ENCODE data around the gene RPS6KA2.
"Not testable (repeated sequence)": the region's sequence is repeated elsewhere in the genome, so short reads cannot be mapped to it uniquely, and the experiment has no call there.

The RPS6KA2 gene

GRCh38 chr6:166411721-166412151 is 215.3 kb downstream of the RPS6KA2 start:
- DNase-seq, result no peak

- no peak for DNase-seq
Observed at GRCh38 chr6:166411271-166411670, 215.8 kb downstream of the RPS6KA2 start.

GRCh38 chr6:166410426-166410935 is 216.6 kb downstream of the RPS6KA2 start:
- peak in 1 of 3 donors; percentile 10 for DNase-seq

- no peak for DNase-seq
Observed at GRCh38 chr6:166408936-166409755, 217.9 kb downstream of the RPS6KA2 start.

DNA sequence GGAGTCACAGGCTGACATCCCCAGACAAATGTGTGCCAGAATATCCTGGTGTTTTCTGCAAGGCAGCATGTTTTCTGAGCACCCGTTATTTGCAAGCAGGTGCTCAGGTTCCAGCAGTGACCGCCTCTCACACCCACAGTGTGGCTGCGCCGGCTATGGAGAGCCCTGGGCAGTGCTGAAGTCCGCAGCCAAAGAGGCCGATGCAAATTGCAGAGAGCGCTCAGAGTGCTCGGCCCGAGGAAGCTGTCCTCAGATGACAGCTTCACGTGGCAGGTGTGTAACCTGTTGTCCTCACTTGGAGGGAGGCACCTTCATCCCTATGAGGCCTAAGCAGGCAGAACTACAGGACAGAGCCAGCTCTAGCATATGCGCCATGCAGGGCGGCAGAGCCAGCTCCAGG is 220.9 kb downstream of the RPS6KA2 start:
- no peak for DNase-seq

DNA sequence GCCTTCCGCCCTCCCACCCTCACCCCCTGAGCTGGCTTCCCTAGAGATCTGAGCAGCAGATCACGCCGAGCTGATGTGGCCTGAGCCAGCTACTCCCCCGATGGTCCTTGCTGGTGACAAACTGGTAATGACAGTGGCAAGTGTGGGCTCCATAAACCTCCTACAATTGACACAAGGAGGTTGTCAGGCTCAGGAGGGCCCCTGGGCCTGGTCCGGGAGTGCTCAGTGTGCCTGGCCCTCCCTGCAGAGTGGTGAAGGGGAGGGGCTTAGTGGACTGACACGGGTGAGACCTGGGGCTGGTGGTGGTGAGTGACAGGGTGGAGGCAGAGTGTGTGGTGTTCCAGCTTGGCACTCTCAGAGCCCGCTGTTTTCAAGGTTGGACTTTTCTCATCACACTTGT is 221.7 kb downstream of the RPS6KA2 start:
- DNase-seq, result no peak

DNA sequence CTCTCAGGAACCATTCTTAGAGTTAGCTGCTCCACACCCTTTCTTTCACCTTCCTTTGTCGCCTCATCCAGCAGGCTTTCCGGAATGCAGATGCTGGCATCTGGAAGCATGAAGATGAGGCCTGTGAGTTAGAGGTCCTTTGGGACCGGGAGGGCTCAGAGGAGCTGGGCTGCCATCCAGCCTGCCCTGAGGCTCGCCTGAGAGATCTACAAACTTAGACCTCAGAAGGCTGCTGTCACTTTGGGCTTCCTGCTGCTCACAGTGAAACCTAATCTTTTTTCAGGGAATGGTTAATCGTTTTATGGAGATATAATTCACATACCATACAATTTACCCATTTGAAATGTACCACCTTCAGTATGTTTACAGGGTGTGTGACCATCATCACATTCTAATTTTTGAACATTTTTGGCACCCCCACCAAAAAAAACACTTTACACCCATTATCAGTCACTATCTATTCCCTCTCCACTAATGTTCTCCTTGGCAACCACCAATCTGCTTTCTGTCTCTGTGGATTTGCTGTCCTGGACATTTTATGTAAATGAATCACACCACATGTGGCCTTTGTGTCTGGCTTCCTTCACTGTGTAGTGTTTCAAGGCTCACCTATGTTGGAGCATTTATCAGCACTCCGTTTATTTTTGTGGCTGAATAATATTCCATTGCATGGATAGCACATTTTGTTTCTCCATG is 224.3 kb downstream of the RPS6KA2 start:
- no peak for DNase-seq

GRCh38 chr6:166400649-166401250 is 226.3 kb downstream of the RPS6KA2 start:
- peak; percentile 81 to 86 (median 82) for DNase-seq

GRCh38 chr6:166400181-166400580 is 226.9 kb downstream of the RPS6KA2 start:
- DNase-seq, result no peak

GRCh38 chr6:166398348-166398747 is 228.7 kb downstream of the RPS6KA2 start:
- DNase-seq, result no peak

DNA sequence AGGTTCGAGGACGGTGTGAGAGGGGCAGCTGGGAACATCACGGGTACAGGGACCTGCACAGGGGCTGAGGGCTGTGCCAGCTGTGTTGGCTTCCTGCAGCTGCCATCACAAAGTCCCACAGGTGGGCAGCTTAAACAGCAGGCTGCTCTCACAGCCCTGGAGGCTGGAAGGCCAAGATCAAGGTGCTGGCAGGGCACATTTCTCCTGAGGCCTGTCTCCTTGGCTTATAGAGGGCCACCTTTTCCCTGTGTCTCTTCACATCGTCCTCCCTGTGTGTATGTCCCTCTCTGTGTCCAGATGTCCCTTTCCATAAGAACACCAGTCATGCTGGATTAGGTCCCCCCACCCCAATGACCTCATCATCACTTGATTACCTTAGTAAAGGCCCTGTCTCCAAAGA is 229.2 kb downstream of the RPS6KA2 start:
- no peak for DNase-seq

- DNase-seq, result no peak
Observed at GRCh38 chr6:166395778-166396177, 231.3 kb downstream of the RPS6KA2 start.

- DNase-seq, result no peak
Observed at GRCh38 chr6:166395351-166395750, 231.7 kb downstream of the RPS6KA2 start.

DNA sequence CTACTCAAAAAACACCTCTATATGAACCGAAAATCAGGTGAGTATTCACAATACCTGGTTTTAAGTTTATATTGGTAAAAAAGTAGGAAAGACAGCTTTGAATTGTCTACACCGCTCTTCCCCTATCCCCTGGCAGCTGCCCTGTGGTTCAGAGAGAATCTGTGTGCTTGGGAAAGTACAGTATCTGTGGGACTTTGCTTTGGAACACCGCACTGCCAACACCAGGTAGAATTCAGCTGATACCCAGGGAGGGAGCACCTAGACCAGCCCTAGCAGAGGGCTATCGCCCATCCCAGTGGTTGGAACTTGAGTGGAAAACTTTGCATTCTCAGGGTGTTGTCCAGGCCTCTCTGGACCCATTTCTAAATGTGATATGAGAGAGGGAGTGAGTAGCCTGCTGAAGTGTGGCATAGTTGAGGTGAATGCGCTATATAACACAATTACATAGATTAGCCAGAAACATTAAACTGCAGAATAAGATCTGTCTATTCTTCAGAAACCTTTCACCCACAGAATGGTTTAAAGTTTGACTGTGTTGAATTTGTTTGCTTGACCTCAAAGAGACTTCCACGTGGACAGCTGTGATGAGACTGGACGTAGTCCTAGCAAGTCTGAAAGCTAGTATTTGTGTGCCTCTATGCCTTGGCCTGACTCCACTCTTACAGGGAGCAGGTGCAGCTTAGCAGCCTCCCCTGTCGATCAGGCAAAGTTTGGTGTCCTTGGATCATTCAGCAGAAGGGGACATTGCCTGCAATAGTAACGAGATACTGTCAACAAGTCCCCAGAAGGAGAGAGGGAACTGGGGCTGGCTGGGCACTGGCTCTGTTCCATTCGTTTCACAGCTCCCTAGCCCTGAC is 232.8 kb downstream of the RPS6KA2 start:
- no peak for DNase-seq

- DNase-seq, result no peak
Observed at GRCh38 chr6:166393535-166393823, 233.6 kb downstream of the RPS6KA2 start.

DNA sequence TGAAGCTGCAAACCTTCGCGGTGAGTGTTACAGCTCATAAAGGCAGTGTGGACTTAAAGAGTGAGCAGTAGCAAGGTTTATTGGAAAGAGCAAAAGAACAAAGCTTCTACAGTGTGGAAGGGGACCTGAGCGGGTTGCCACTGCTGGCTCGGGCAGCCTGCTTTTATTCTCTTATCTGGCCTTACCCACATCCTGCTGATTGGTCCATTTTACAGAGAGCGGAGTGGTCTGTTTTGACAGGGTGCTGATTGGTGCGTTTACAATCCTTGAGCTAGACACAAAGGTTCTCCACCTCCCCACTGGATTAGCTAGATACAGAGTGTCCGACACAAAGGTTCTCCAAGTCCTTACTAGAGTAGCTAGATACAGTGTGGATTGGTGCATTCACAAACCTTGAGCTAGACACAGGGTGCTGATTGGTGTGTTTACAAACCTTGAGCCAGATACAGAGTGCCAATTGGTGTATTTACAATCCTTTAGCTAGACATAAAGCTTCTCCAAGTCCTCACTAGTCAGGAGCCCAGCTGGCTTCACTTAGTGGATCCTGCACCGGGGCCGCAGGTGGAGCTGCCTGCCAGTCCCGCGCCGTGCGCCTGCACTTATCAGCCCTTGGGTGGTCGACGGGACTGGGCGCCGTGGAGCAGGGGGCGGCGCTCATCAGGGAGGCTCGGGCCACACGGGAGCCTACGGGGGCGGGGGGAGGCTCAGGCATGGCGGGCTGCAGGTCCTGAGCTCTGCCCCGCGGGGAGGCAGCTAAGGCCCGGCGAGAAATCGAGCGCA is 234.1 kb downstream of the RPS6KA2 start:
- not testable (repeated sequence) for DNase-seq

DNA sequence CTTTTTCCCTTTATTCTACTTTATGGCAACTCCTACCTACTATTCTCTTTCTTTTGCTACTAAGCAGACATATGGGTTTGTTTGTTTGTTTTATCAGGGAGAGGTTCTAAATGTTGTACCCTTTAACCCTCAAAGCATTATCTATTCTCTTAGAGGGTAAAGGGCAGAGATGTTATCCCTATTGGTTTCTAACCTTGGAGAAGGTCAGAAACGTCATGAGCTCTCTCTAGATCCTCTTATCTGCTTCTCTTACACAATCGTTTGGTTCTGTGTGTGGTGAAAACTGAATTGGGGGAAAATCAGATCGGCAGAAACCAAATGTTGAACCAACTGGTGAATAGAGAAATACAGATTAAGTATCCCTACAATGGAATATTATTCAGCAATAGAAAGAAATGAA is 237.9 kb downstream of the RPS6KA2 start:
- peak in 1 of 3 donors; percentile 11 for DNase-seq

DNA sequence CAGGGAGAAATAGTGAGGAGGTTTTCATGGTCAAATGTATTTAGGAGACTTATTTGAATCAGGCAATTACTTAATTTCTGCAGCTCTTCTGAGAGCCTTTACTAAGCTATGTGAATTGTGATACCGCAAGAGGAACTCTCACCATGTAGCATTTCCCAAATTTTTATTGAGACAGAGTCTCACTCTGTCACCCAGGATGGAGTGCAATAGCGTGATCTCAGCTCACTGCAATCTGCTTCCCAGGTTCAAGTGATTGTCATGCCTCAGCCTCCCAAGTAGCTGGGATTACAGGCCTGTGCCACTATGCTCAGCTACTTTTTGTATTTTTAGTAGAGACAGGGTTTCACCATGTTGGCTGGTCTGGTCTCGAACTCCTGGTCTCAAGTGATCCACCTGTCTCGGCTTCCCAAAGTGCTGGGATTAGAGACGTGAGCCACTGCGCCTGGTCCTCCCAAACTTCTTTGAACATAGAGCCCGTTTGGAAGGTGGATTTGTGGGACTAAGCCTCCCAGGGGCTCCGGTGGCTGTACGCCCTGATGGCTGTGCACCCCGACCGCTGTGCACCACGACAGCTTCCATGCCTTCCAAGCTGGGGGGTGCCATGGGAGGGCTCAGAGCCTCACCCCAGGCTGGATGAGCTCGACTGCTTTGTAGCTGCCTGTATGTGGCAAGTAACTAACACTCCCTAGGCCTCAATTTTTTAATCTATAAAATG is 238.6 kb downstream of the RPS6KA2 start:
- peak in 1 of 3 donors; percentile 28 for DNase-seq

GRCh38 chr6:166387642-166388289 is 239.3 kb downstream of the RPS6KA2 start:
- DNase-seq, result peak in 1 of 3 donors; percentile 8

DNA sequence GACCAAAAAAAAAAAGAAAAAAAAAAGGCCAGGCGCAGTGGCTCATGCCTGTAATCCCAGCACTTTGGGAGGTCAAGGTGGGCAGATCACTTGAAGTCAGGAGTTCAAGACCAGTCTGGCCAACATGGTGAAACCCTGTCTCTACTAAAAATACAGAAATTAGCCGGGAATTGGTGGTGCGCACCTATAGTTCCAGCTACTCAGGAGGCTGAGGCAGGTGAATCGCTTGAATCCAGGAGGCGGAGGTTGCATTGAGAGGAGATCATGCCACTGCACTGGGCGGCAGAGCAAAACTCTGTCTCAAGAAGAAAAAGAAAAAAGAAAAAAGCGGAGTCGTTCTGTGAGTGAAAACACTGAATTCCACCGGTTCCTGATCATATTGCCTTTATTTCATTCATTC is 240.0 kb downstream of the RPS6KA2 start:
- DNase-seq, result not testable (repeated sequence)

- DNase-seq, result no peak
Observed at GRCh38 chr6:166386111-166386510, 240.9 kb downstream of the RPS6KA2 start.
